GM18505 (cell line): ENCODE measurements around the gene KRT7.
"Not testable (repeated sequence)": the region's sequence is repeated elsewhere in the genome, so short reads cannot be mapped to it uniquely, and the experiment has no call there.

Source experiments
- ATAC-seq: cut with Tn5 transposase; IDR thresholded peaks from one replicate; pipeline ENCODE4 v1.9.1; 2021; ENCODE audit not compliant: unreplicated experiment
- POLR2A ChIP-seq: IDR thresholded peaks from 4 replicates; pipeline ENCODE4 v1.6.1; 2011; ENCODE audit warnings: borderline replicate concordance; ENCODE audit not compliant: insufficient read depth, insufficient read length; ENCODE audit errors: extremely low read depth

The KRT7 gene

DNA sequence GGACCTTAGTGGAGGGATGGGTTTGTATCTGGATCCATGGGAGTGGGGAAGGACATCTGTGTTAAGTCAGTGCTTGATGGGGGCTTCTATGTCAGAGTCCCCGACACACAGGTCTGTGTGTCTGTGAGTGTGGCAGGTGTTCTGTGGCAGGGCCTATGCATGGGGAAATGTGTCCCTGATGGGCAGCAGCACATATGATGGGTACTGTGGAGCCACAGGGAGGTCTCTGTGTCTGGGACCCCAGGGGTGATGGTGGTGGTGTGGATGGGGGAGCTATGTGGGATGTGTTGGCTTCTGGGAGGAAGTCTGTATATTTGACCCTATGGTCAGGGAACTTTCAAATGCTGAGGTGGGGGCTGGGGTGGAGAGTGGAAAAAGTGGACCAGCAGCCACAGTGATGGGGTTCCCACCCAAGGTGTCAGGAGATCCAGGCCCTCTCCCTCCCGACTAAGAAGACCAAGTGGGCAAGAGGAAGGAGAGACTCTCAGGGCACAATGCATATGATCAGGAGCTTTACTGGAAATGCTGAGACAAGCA, 16.5 kb downstream of the KRT7 start:
- no peak for ATAC-seq
- no peak for TF ChIP-seq POLR2A

DNA sequence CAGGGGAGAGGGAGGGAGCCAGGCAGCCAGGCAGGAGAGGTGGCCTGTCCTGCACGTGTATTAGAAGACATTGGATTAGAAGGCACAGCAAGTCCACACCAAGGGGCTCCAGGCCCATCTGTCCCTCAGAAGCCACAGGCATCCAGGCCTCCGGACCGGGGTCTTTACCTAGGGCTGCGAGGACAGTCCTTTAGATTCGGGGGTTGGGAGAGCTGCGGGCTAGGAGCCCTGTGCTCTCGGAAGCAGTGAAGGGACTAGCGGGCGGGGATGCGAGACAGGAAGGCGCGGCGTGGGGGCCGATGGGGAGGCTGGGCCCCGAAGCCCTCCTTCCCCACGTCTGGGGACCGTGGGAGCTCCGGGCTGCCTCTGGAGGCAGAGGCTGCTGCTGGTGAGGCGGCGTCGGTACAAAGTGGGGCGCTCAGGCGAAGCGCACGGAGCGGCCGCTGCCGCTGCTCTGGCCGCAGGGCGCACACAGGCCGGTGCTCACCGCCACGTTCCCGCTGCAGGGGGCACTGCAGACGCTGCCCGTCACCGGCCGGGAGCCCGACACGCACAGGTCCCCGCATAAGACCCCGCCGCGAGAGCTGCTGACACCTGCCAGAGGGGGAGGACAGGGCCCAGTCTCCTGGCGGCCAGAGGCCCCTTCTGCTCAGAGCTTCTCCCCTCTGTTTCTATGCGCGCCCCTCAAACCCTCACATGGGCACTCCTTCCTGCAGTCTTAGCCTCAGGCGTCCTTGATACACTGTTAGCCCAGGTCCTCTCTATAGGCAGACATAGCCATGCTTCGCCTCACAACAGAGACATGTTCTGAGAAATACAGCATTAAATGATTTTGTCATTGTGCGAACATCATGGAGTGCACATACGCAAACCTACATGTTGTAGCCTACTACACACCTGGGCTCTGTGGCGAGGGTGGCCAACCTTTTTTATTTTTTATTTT, 17.3 kb downstream of the KRT7 start:
- no peak for TF ChIP-seq POLR2A
- no peak for ATAC-seq

DNA sequence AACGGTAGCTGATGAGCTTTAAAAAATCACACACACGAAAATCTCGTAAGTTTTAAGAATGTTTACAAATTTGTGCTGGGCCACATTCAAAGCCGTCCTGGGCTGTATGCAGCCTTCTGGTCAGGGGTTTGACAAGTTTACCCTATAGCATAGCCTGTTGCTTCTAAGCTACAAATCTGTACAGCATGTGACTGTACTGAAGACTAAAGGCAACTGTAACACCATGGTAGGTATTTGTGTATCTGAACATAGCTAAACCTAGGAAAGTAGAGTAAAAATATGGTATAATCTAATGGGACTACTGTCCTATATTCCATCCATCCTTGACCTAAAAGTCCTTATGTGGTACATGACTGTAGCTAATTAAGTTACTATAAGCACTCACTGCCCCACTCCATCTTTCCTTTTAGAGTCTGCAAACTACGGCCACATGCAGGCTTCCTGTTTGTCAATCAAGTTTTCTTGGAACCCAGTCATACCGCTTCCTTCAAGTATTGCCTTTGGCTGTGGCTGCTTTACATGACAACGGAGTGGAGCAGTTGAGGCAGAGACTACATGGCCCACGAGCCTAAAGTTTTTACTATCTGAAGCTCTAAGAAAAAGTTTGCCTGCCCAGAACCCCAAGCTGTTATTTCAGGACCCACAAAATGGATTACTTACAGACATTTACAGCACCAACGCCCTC, 18.5 kb downstream of the KRT7 start:
- no peak for ATAC-seq
- TF ChIP-seq POLR2A, result no peak

DNA sequence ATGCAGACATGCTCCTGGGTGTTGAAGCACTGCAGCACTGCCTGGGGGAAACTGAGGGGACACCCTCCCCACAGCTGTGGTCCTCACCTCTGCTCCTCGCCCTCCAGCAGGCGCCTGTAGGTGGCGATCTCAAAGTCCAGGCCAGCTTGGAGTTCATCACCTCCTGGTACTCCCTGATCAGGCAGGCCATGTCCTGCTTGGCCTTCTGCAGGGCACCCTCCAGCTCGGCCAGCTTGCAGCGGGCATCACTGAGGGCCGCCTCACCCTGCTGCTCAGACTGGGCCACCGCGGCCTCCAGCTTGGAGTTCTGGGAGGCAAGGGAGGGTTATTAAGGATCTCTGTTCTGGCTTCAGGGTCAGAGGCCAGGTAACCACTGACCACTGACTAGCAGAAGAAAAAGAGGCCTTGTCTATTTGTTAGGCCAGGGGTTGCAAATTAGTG, 19.2 kb downstream of the KRT7 start:
- not testable (repeated sequence) for ATAC-seq

DNA sequence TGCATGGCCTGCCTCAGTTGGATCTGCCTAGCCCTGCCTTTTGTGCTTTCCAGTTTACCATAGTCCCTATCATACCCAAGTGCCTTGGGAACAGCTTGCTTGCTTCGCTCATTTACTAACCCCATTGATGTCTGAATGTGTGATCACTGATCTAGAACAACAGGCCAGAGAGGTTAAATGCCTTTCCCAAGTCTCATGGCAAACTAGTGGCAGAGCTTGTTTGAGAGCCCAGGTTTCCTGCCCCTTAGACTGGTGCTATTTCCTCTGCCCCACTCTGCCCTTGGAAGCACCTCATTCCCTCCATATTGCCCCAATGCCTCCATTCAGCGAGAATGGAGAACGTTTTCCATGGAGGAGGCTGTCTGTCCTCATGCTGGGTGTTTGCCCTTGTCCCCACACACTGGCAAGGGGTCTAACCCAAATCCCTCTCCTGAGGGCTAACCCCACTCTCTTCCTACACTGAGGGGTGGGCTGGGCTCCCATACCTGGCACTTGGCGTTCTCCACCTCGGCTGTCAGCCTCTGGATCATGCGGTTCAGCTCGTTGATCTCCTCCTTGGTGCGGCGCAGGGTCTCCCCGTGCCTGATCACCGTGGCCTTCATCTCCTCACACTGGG, 19.8 kb downstream of the KRT7 start:
- no peak for ATAC-seq
- no peak for TF ChIP-seq POLR2A

DNA sequence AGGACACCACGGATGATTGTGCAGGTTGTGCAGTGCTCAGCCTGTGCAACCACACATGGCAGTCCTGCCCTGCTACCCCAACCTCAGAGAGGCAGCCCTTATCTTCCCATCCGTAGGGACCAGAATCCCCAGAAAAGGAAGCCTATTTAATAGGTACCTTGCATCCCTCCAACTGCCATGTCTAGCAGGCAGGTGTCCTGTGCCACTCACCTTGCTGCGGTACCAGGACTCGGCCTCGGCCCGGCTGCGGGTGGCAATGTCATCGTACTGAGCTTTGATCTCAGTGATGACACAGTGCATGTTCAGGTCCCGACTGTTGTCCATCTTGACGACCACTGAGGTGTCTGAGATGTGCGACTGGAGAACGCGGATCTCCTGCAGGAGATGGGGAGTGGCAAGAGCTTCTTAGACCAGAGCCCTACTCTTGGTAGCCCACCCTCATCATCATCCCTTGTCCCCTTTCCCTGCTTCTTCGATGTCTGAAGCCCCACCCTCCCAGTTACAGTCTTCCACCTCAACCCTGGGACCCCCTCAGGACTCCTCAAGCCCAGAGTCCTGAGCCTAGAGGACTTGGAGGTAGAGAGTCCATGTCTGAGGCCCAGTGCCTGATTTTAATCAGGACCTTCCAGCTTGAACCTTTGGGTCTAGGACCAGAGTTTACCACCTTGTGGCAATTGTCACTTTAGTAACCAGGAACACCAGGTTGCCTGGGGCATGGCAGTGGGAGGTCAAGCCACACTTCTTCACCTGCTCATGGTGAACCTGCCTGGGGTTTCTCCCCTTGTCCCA, 20.5 kb downstream of the KRT7 start:
- no peak for ATAC-seq
- no peak for TF ChIP-seq POLR2A

DNA sequence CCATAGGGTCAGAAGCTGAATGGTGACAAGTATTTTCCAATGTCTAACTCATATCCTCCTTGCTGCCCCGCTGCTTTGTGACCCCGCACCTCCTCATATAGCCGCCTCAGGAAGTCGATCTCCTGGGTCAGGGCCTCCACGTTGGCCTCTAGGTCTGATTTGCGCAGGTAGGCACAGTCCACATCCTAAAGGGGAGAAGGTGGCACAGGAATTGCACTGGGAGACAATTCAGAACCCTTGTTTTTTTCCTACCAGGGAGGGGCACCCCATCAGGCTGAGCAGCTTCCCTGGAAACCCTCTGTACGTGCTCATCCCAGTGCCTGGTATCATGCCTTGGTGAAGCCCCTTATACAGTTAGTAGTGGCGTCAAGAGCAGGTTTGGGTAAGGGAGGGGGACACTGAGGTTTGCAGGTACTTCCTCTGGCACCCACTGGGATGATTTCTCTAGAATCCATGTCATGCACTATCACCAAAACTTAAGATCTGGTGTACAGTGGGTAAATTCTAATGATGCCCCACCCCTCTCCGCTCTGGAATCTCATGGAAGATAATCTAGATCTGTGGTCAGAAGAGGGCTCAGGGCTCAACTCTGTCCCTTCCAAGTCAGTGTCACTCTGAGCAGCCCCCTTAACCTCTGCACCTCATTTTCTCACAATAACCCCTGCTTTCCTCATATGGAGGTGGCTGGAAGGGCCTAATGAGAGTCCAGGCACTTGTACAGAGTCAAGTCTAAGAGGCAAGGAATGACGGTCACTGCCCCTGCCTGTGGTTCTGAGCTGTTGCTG, 21.3 kb downstream of the KRT7 start:
- TF ChIP-seq POLR2A, result no peak
- no peak for ATAC-seq

DNA sequence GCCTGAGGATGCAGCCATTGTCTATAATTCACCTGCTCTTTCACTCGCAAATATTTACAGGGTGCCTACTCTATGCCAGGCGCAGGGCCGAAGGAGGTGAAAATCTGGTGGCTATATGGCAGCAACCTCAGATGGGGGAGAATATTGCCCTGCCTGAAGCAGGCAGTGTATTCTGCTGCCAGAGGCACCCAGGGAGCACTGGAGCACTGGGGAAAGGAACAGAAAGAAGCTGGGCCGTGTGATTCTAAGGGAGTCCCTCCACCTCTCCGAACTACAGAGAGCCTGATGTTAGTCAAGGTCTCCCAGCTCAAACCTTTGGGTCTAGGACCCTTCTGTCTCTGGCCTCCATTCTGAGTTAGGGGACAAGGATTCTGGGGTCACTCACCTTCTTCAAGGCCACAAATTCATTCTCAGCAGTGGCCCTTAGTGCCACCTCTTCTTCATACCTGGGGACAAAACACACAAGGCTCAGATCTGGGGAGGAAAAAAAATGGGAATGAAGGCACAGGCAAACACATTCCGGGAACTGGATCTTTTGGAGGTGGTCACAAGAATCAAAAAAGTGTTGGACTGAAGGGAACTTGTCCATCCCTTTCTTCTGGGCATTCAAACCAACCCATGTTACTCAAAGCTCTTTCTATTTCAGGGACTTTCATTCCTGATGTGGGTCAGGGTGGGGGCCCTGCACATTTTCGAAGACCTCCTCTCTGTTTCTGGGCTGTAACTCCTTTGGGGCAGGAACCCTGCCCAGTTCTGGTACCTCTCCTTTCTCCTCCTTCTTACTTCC, 22.1 kb downstream of the KRT7 start:
- no peak for ATAC-seq
- no peak for TF ChIP-seq POLR2A

DNA sequence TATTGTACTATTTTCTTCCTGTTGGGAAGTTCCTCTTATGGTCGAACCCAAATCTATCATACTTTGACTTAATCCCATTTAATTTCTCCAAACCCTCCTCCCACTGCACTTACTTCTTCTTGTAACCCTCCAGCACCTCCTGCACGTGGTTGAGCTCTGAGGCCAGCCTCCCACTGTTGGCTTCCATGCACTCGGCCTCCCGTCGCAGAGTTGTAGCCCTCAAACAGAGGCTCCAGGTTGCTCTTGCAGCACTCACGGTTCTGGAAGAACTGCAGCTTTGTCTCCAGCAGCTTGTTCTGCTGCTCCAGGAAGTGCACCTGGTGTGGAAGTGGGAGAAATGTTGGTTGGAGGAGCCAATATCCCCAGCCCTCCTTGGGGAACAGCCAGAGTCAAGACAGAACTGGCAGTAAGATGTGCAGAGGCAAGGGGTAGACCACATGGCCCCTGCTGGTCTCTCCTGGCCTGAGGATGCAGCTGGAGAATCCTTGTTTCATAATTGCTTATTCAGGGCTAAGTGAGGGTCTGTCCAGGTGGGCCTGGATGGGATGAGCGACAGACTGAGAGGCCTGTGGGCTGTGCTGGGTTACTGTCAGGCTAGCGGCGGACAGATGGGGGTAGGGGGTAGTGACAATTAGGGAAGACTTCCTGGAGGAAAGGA, 23.0 kb downstream of the KRT7 start:
- no peak for ATAC-seq
- no peak for TF ChIP-seq POLR2A

DNA sequence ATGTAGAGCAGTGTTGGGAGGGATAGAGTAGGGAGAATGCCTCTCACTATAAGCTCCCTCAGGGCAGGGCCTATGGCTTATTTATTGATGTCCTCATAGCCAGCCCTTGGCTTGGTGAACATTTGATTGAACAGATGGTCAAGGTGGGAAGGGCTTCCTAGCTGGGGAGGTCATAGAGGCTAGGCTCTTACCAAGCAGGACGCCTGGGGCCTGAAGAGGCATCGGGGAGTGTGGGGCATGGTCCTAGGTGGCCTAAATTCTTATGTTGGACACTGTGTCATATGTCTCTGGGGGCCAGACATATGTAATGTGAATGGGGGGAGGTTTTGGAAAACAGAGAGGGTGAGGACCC, 23.5 kb downstream of the KRT7 start:
- ATAC-seq, result no peak
- no peak for TF ChIP-seq POLR2A

DNA sequence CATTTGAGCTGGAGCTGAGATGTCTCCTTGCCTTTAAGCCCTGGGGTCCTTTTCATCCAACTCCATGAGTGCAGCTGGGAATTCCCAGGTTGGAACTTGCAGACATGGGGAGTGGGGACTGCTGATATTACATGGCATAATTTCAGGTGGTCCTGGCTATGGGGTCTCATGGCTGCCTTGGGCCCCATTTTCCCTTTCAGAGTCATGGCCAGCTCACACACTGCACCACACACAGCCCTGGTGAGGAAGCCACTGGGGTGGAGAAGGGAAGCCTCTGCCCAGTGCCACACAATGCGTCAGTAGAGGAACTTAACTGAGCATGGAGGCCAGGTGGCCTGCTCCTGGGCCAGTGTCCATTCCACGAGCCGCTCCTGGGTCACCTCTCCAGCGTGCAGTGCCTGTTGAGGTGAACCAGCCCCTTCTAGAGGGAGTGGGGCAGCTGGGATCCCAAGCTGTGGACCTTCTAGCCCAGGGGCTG, 24.1 kb downstream of the KRT7 start:
- TF ChIP-seq POLR2A, result no peak
- ATAC-seq, result no peak

DNA sequence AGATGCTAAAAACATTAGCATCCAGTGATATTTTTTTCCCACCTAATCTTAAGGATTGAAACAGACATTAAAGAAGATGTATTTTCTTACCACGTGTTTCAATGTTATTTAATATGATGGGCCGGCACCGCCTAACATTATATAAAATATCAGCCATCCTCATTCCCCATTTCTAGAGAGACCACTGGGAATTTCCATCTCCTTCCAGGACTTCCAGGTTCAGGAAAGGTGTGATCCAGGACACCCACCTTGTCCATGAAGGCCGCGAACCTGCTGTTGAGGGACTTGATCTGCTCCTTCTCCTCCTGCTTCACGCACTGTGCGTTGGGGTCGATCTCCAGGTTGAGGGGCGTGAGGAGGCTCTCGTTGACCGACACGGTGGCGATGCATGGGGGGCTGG, 24.9 kb downstream of the KRT7 start:
- ATAC-seq, result not testable (repeated sequence)
